ENCODE measurements around the gene NIM1K.

GRCh38 chr5:43303242-43303641 is 111.2 kb downstream of the NIM1K start:
- TF ChIP-seq, protein P1, sequence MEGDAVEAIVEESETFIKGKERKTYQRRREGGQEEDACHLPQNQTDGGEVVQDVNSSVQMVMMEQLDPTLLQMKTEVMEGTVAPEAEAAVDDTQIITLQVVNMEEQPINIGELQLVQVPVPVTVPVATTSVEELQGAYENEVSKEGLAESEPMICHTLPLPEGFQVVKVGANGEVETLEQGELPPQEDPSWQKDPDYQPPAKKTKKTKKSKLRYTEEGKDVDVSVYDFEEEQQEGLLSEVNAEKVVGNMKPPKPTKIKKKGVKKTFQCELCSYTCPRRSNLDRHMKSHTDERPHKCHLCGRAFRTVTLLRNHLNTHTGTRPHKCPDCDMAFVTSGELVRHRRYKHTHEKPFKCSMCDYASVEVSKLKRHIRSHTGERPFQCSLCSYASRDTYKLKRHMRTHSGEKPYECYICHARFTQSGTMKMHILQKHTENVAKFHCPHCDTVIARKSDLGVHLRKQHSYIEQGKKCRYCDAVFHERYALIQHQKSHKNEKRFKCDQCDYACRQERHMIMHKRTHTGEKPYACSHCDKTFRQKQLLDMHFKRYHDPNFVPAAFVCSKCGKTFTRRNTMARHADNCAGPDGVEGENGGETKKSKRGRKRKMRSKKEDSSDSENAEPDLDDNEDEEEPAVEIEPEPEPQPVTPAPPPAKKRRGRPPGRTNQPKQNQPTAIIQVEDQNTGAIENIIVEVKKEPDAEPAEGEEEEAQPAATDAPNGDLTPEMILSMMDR (IDR thresholded peaks at IDR 0.05; ENCODE audit: insufficient read depth, low read length) = no peak
- TF ChIP-seq, protein P2, sequence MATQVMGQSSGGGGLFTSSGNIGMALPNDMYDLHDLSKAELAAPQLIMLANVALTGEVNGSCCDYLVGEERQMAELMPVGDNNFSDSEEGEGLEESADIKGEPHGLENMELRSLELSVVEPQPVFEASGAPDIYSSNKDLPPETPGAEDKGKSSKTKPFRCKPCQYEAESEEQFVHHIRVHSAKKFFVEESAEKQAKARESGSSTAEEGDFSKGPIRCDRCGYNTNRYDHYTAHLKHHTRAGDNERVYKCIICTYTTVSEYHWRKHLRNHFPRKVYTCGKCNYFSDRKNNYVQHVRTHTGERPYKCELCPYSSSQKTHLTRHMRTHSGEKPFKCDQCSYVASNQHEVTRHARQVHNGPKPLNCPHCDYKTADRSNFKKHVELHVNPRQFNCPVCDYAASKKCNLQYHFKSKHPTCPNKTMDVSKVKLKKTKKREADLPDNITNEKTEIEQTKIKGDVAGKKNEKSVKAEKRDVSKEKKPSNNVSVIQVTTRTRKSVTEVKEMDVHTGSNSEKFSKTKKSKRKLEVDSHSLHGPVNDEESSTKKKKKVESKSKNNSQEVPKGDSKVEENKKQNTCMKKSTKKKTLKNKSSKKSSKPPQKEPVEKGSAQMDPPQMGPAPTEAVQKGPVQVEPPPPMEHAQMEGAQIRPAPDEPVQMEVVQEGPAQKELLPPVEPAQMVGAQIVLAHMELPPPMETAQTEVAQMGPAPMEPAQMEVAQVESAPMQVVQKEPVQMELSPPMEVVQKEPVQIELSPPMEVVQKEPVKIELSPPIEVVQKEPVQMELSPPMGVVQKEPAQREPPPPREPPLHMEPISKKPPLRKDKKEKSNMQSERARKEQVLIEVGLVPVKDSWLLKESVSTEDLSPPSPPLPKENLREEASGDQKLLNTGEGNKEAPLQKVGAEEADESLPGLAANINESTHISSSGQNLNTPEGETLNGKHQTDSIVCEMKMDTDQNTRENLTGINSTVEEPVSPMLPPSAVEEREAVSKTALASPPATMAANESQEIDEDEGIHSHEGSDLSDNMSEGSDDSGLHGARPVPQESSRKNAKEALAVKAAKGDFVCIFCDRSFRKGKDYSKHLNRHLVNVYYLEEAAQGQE (IDR thresholded peaks at IDR 0.05; ENCODE audit: insufficient replicate concordance, low read depth) = no peak
- TF ChIP-seq POLR2AphosphoS5 (IDR thresholded peaks at IDR 0.05; ENCODE audit: low read depth) = no peak
- no peak for TF ChIP-seq GABPA (IDR thresholded peaks at IDR 0.05; ENCODE audit: low read depth)

Measured in HL-60 (cell line).